Subcutaneous adipose tissue (tissue), 4 donors: ENCODE results near the gene FGF14. TPM values are rescaled to one million over a fixed set of nuclear protein-coding genes. Genes with fewer than 3 reads are reported as not detected.

Experiments used
- CTCF ChIP-seq: fragments of 450-650 bp; IDR thresholded peaks from one replicate; pipeline ENCODE4 v1.5.1; 2016; ENCODE audit warnings: low read depth, mild to moderate bottlenecking, control low read depth, antibody characterized with exemption, moderate library complexity
- total RNA-seq, 4 donors: library from RNA; depleted of rRNA; stranded (reverse); fragments of >200 nt; gene quantifications; one replicate each; pipeline ENCODE4 v1.1.0, GENCODE V29; 2016

The FGF14 gene
- total RNA-seq, 4 donors from 2014 or later, result 0.17 to 3.6 (median 0.93) TPM

GRCh38 chr13:102170305-102170704 is 231.5 kb downstream of the FGF14 start:
- TF ChIP-seq CTCF, result no peak

DNA sequence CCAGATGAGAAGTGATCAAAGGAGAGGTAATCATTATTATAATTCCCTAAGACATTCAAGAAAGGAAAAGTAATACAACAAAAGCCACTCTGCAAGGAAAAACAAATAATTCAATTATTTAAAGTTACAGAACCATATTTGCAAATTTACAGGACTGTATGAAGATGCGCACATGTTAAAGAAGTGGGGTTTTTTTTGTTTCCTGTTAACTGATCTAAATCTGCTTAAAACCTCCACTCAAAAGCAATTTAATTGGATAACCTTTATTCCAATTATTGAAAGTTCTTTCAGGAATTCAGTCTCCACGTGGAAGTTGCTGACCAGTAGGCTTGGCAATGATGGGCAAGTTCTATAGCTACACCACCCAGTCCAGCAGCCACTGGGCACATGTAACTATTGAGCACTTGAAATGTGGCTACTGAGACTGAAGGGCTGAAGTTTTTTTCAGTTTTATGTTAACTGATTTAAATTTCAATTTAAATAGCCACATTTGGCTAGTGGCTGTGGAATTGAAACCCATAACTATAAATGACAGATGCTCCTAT is 232.3 kb downstream of the FGF14 start:
- no peak for TF ChIP-seq CTCF

- TF ChIP-seq CTCF, result no peak
Measured at GRCh38 chr13:102152790-102153189, 249.1 kb downstream of the FGF14 start.

GRCh38 chr13:102147353-102147752 is 254.5 kb downstream of the FGF14 start:
- no peak for TF ChIP-seq CTCF

DNA sequence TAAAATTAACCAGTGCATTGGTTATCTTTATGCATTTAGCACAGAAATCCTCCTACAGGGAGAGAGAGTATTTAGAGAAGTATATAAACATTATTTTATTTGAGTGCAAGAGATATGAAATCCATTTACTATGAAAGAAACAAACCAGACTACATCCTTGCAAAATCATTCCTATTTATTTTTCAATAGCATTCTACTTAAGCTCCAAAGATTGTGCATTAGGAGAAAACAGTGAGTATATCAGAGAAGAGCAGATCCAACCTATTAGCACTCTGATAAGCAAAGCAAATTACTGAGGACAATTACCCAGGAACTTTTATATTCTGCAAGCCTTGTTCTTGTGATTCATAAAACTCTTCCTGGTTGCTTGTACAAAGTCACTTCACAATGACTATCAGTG is 256.1 kb downstream of the FGF14 start:
- no peak for TF ChIP-seq CTCF

- TF ChIP-seq CTCF, result no peak
Measured at GRCh38 chr13:102142473-102142826, 259.4 kb downstream of the FGF14 start.

- TF ChIP-seq CTCF, result no peak
Measured at GRCh38 chr13:102141625-102142472, 260.0 kb downstream of the FGF14 start.
